Measurements from ENCODE around the gene RALGPS2. TPM values are rescaled to one million over a fixed set of nuclear protein-coding genes. Genes with fewer than 3 reads are reported as not detected.

Gene RALGPS2
- total and polyA plus RNA-seq, 2 donors: 6.4 to 17.8 TPM

GRCh38 chr1:178727014-178727895, 2.2 kb downstream of the RALGPS2 start:
- Histone ChIP-seq H3K9me3 (ENCODE audit: control insufficient read depth in 2 of 2, insufficient read depth in 1 of 2, low read length in 1 of 2) (peaks cover 0 to 2% of the 10 kb centered on the region in 2 donors), H3K4me3 (ENCODE audit: low read length in 2 of 2) (no peak overlapping the region), H3K4me1 (ENCODE audit: control insufficient read depth in 2 of 2, insufficient read depth in 2 of 2, low read length in 2 of 2) (peaks cover 6% of the 10 kb centered on the region in 2 donors), H3K27me3 (ENCODE audit: control insufficient read depth in 2 of 2, insufficient read depth in 1 of 2, low read length in 1 of 2) (no peaks in the 10 kb centered on the region), H3K27ac (ENCODE audit: low read depth in 1 of 2, low read length in 1 of 2) (no peak overlapping the region), H3K36me3 (ENCODE audit: control insufficient read depth in 2 of 2, insufficient read depth in 2 of 2, low read length in 1 of 2) (peaks cover 0 to 3% of the 10 kb centered on the region in 2 donors)
- WGBS: 94% methylated on average over 11 of the region's 11 CpGs
- no peak for DNase-seq (ENCODE audit: low read depth in 6 of 9, low spot score in 9 of 9)

- Histone ChIP-seq H3K9me3 (ENCODE audit: control insufficient read depth in 2 of 2, insufficient read depth in 1 of 2, low read length in 1 of 2) (peaks cover 0 to 4% of the 10 kb centered on the region in 2 donors), H3K27me3 (ENCODE audit: control insufficient read depth in 2 of 2, insufficient read depth in 1 of 2, low read length in 1 of 2) (no peaks in the 10 kb centered on the region), H3K36me3 (ENCODE audit: control insufficient read depth in 2 of 2, insufficient read depth in 2 of 2, low read length in 1 of 2) (peaks cover 3 to 5% of the 10 kb centered on the region in 2 donors), H3K4me3 (ENCODE audit: low read length in 2 of 2) (no peak overlapping the region), H3K4me1 (ENCODE audit: control insufficient read depth in 2 of 2, insufficient read depth in 2 of 2, low read length in 2 of 2) (no peaks in the 10 kb centered on the region), H3K27ac (ENCODE audit: low read depth in 1 of 2, low read length in 1 of 2) (no peak overlapping the region)
- 98% methylated on average over 5 of the region's 5 CpGs for WGBS
- DNase-seq (ENCODE audit: low read depth in 6 of 9, low spot score in 9 of 9): no peak
Measured at GRCh38 chr1:178733972-178734371, 8.9 kb downstream of the RALGPS2 start.

GRCh38 chr1:178738780-178739179, 13.7 kb downstream of the RALGPS2 start:
- no peaks in the 10 kb centered on the region for H3K4me1 ChIP-seq (ENCODE audit: control insufficient read depth in 2 of 2, insufficient read depth in 2 of 2, low read length in 2 of 2)
- no peak for DNase-seq (ENCODE audit: low read depth in 6 of 9, low spot score in 9 of 9)
- H3K27ac ChIP-seq (ENCODE audit: low read depth in 1 of 2, low read length in 1 of 2): no peak overlapping the region
- no peaks in the 10 kb centered on the region for H3K27me3 ChIP-seq (ENCODE audit: control insufficient read depth in 2 of 2, insufficient read depth in 1 of 2, low read length in 1 of 2)
- 95% methylated on average over 1 of the region's 1 CpG for WGBS
- H3K9me3 ChIP-seq (ENCODE audit: control insufficient read depth in 2 of 2, insufficient read depth in 1 of 2, low read length in 1 of 2): no peaks in the 10 kb centered on the region
- H3K4me3 ChIP-seq (ENCODE audit: low read length in 2 of 2): no peak overlapping the region
- peaks cover 3% of the 10 kb centered on the region in 2 donors for H3K36me3 ChIP-seq (ENCODE audit: control insufficient read depth in 2 of 2, insufficient read depth in 2 of 2, low read length in 1 of 2)

GRCh38 chr1:178739285-178740045, 14.4 kb downstream of the RALGPS2 start:
- no peak overlapping the region for H3K4me3 ChIP-seq (ENCODE audit: low read length in 2 of 2)
- WGBS: 99% methylated on average over 4 of the region's 4 CpGs
- no peak for DNase-seq (ENCODE audit: low read depth in 6 of 9, low spot score in 9 of 9)
- no peak overlapping the region for H3K27ac ChIP-seq (ENCODE audit: low read depth in 1 of 2, low read length in 1 of 2)
- peaks cover 3% of the 10 kb centered on the region in 2 donors for H3K36me3 ChIP-seq (ENCODE audit: control insufficient read depth in 2 of 2, insufficient read depth in 2 of 2, low read length in 1 of 2)
- H3K4me1 ChIP-seq (ENCODE audit: control insufficient read depth in 2 of 2, insufficient read depth in 2 of 2, low read length in 2 of 2): no peaks in the 10 kb centered on the region
- no peaks in the 10 kb centered on the region for H3K27me3 ChIP-seq (ENCODE audit: control insufficient read depth in 2 of 2, insufficient read depth in 1 of 2, low read length in 1 of 2)
- no peaks in the 10 kb centered on the region for H3K9me3 ChIP-seq (ENCODE audit: control insufficient read depth in 2 of 2, insufficient read depth in 1 of 2, low read length in 1 of 2)

- Histone ChIP-seq H3K27me3 (ENCODE audit: control insufficient read depth in 2 of 2, insufficient read depth in 1 of 2, low read length in 1 of 2) (no peaks in the 10 kb centered on the region), H3K27ac (ENCODE audit: low read depth in 1 of 2, low read length in 1 of 2) (no peak overlapping the region), H3K36me3 (ENCODE audit: control insufficient read depth in 2 of 2, insufficient read depth in 2 of 2, low read length in 1 of 2) (peaks cover 3% of the 10 kb centered on the region in 2 donors), H3K4me3 (ENCODE audit: low read length in 2 of 2) (no peak overlapping the region), H3K9me3 (ENCODE audit: control insufficient read depth in 2 of 2, insufficient read depth in 1 of 2, low read length in 1 of 2) (no peaks in the 10 kb centered on the region), H3K4me1 (ENCODE audit: control insufficient read depth in 2 of 2, insufficient read depth in 2 of 2, low read length in 2 of 2) (no peaks in the 10 kb centered on the region)
- 97% methylated on average over 1 of the region's 1 CpG for WGBS
- no peak for DNase-seq (ENCODE audit: low read depth in 6 of 9, low spot score in 9 of 9)
Measured at GRCh38 chr1:178740491-178740890, 15.4 kb downstream of the RALGPS2 start.

- Histone ChIP-seq H3K36me3 (ENCODE audit: control insufficient read depth in 2 of 2, insufficient read depth in 2 of 2, low read length in 1 of 2) (peaks cover 3% of the 10 kb centered on the region in 2 donors), H3K27ac (ENCODE audit: low read depth in 1 of 2, low read length in 1 of 2) (no peak overlapping the region), H3K4me3 (ENCODE audit: low read length in 2 of 2) (no peak overlapping the region), H3K9me3 (ENCODE audit: control insufficient read depth in 2 of 2, insufficient read depth in 1 of 2, low read length in 1 of 2) (no peaks in the 10 kb centered on the region), H3K4me1 (ENCODE audit: control insufficient read depth in 2 of 2, insufficient read depth in 2 of 2, low read length in 2 of 2) (no peaks in the 10 kb centered on the region), H3K27me3 (ENCODE audit: control insufficient read depth in 2 of 2, insufficient read depth in 1 of 2, low read length in 1 of 2) (no peaks in the 10 kb centered on the region)
- DNase-seq (ENCODE audit: low read depth in 6 of 9, low spot score in 9 of 9): no peak
- 99% methylated on average over 1 of the region's 1 CpG for WGBS
Measured at GRCh38 chr1:178740924-178741323, 15.9 kb downstream of the RALGPS2 start.

- H3K27ac ChIP-seq (ENCODE audit: low read depth in 1 of 2, low read length in 1 of 2): no peak overlapping the region
- 89% methylated on average over 2 of the region's 2 CpGs for WGBS
Measured at GRCh38 chr1:178743801-178744200, 18.8 kb downstream of the RALGPS2 start.

GRCh38 chr1:178745260-178745659, 20.2 kb downstream of the RALGPS2 start:
- H3K27me3 ChIP-seq (ENCODE audit: control insufficient read depth in 2 of 2, insufficient read depth in 1 of 2, low read length in 1 of 2): no peaks in the 10 kb centered on the region
- 93% methylated on average over 2 of the region's 2 CpGs for WGBS
- no peaks in the 10 kb centered on the region for H3K4me1 ChIP-seq (ENCODE audit: control insufficient read depth in 2 of 2, insufficient read depth in 2 of 2, low read length in 2 of 2)
- H3K4me3 ChIP-seq (ENCODE audit: low read length in 2 of 2): no peak overlapping the region
- H3K36me3 ChIP-seq (ENCODE audit: control insufficient read depth in 2 of 2, insufficient read depth in 2 of 2, low read length in 1 of 2): no peaks in the 10 kb centered on the region
- H3K27ac ChIP-seq (ENCODE audit: low read depth in 1 of 2, low read length in 1 of 2): no peak overlapping the region
- H3K9me3 ChIP-seq (ENCODE audit: control insufficient read depth in 2 of 2, insufficient read depth in 1 of 2, low read length in 1 of 2): no peaks in the 10 kb centered on the region
- DNase-seq (ENCODE audit: low read depth in 6 of 9, low spot score in 9 of 9): no peak

More at GRCh38 chr1:178743801-178744200, 18.8 kb downstream of the RALGPS2 start:
- H3K4me3 ChIP-seq (ENCODE audit: low read length in 2 of 2): no peak overlapping the region
- no peaks in the 10 kb centered on the region for H3K9me3 ChIP-seq (ENCODE audit: control insufficient read depth in 2 of 2, insufficient read depth in 1 of 2, low read length in 1 of 2)
- H3K36me3 ChIP-seq (ENCODE audit: control insufficient read depth in 2 of 2, insufficient read depth in 2 of 2, low read length in 1 of 2): no peaks in the 10 kb centered on the region
- DNase-seq (ENCODE audit: low read depth in 6 of 9, low spot score in 9 of 9): no peak
- no peaks in the 10 kb centered on the region for H3K4me1 ChIP-seq (ENCODE audit: control insufficient read depth in 2 of 2, insufficient read depth in 2 of 2, low read length in 2 of 2)
- no peaks in the 10 kb centered on the region for H3K27me3 ChIP-seq (ENCODE audit: control insufficient read depth in 2 of 2, insufficient read depth in 1 of 2, low read length in 1 of 2)

- no peak for DNase-seq (ENCODE audit: low read depth in 6 of 9, low spot score in 9 of 9)
- Histone ChIP-seq H3K9me3 (ENCODE audit: control insufficient read depth in 2 of 2, insufficient read depth in 1 of 2, low read length in 1 of 2) (no peaks in the 10 kb centered on the region), H3K27me3 (ENCODE audit: control insufficient read depth in 2 of 2, insufficient read depth in 1 of 2, low read length in 1 of 2) (no peaks in the 10 kb centered on the region), H3K4me3 (ENCODE audit: low read length in 2 of 2) (no peak overlapping the region), H3K36me3 (ENCODE audit: control insufficient read depth in 2 of 2, insufficient read depth in 2 of 2, low read length in 1 of 2) (no peaks in the 10 kb centered on the region), H3K4me1 (ENCODE audit: control insufficient read depth in 2 of 2, insufficient read depth in 2 of 2, low read length in 2 of 2) (no peaks in the 10 kb centered on the region), H3K27ac (ENCODE audit: low read depth in 1 of 2, low read length in 1 of 2) (no peak overlapping the region)
- WGBS: over 99% methylated on average over 2 of the region's 2 CpGs
Measured at GRCh38 chr1:178746345-178746744, 21.3 kb downstream of the RALGPS2 start.

Measured in thymus (tissue), 11 donors.